GM08714 (cell line): ENCODE measurements around the gene ADO.
A peak's percentile ranks its signal among the peaks of the same experiment; 100 is the strongest.

Experiments used
- H3K4me3 ChIP-seq: fragments of 200-500 bp; sonication (Bioruptor generic); 2 replicates; pipeline ENCODE4 v1.5.1; 2014; ENCODE audit warnings: mild to moderate bottlenecking, low read length, inconsistent platforms
- ZNF274 ChIP-seq: IDR thresholded peaks from 2 replicates; pipeline ENCODE4 v1.6.1; 2012; ENCODE audit warnings: mild to moderate bottlenecking, low read depth, low read length

The ADO gene

GRCh38 chr10:62819141-62819920, 14.8 kb downstream of the ADO start:
- no peak for TF ChIP-seq ZNF274
- H3K4me3 ChIP-seq, result no peak overlapping the region

- TF ChIP-seq ZNF274, result no peak
- H3K4me3 ChIP-seq, result no peak overlapping the region
These were observed 16.1 kb downstream of the ADO start for GRCh38 chr10:62820586-62820985.

GRCh38 chr10:62826273-62826672, 21.8 kb downstream of the ADO start:
- no peak overlapping the region for H3K4me3 ChIP-seq
- TF ChIP-seq ZNF274, result no peak

GRCh38 chr10:62829622-62830021, 25.1 kb downstream of the ADO start:
- H3K4me3 ChIP-seq, result no peak overlapping the region
- no peak for TF ChIP-seq ZNF274

- TF ChIP-seq ZNF274, result no peak
These were observed 26.2 kb downstream of the ADO start for GRCh38 chr10:62830679-62831078.

GRCh38 chr10:62831346-62831745, 26.8 kb downstream of the ADO start:
- TF ChIP-seq ZNF274, result no peak
- no peak overlapping the region for H3K4me3 ChIP-seq

More at GRCh38 chr10:62830679-62831078, 26.2 kb downstream of the ADO start:
- H3K4me3 ChIP-seq, result no peak overlapping the region

GRCh38 chr10:62839590-62839989, 35.1 kb downstream of the ADO start:
- no peak overlapping the region for H3K4me3 ChIP-seq
- no peak for TF ChIP-seq ZNF274

GRCh38 chr10:62842983-62843382, 38.5 kb downstream of the ADO start:
- no peak for TF ChIP-seq ZNF274

GRCh38 chr10:62843600-62843999, 39.1 kb downstream of the ADO start:
- H3K4me3 ChIP-seq, result no peak overlapping the region
- no peak for TF ChIP-seq ZNF274

More at GRCh38 chr10:62842983-62843382, 38.5 kb downstream of the ADO start:
- H3K4me3 ChIP-seq, result no peak overlapping the region

GRCh38 chr10:62844280-62845011, 39.9 kb downstream of the ADO start:
- H3K4me3 ChIP-seq, result no peak overlapping the region
- no peak for TF ChIP-seq ZNF274

- no peak overlapping the region for H3K4me3 ChIP-seq
- TF ChIP-seq ZNF274, result no peak
These were observed 42.9 kb downstream of the ADO start for GRCh38 chr10:62847433-62847832.

GRCh38 chr10:62850646-62851045, 46.1 kb downstream of the ADO start:
- no peak for TF ChIP-seq ZNF274
- H3K4me3 ChIP-seq, result no peak overlapping the region

GRCh38 chr10:62851442-62851841, 46.9 kb downstream of the ADO start:
- no peak for TF ChIP-seq ZNF274

GRCh38 chr10:62852961-62853702, 48.6 kb downstream of the ADO start:
- no peak for TF ChIP-seq ZNF274
- H3K4me3 ChIP-seq, result peak overlapping the region; percentile 20; the same call in 1 of the 2 replicates

More at GRCh38 chr10:62851442-62851841, 46.9 kb downstream of the ADO start:
- no peak overlapping the region for H3K4me3 ChIP-seq

GRCh38 chr10:62853710-62854109, 49.2 kb downstream of the ADO start:
- H3K4me3 ChIP-seq, result no peak overlapping the region; the same call in 1 of the 2 replicates
- TF ChIP-seq ZNF274, result no peak
